Amygdala (tissue), 56 donors: Measurements from ENCODE around the gene MALRD1.

Experiments
- DNase-seq, 56 donors: peaks; one replicate each; lab custom pipeline; 2025; lab: John Stamatoyannopoulos, UW

Gene MALRD1

GRCh38 chr10:19048489-19048888 is at the start of gene MALRD1:
TSS of gene MALRD1 (plus strand) at chr10:19048801. CDS start at chr10:19048939, 138 bp downstream.
- no peak for DNase-seq

- no peak for DNase-seq
Observed at GRCh38 chr10:19003341-19003740, 45.3 kb upstream of the MALRD1 start.

GRCh38 chr10:19012111-19012510 is 36.5 kb upstream of the MALRD1 start:
- no peak for DNase-seq

- no peak for DNase-seq
Observed at GRCh38 chr10:19014034-19014433, 34.6 kb upstream of the MALRD1 start.

- DNase-seq: no peak
Observed at GRCh38 chr10:19014498-19014897, 34.1 kb upstream of the MALRD1 start.

GRCh38 chr10:19017116-19017890 is 31.3 kb upstream of the MALRD1 start:
- no peak for DNase-seq

GRCh38 chr10:19021162-19021561 is 27.4 kb upstream of the MALRD1 start:
- no peak for DNase-seq

- no peak for DNase-seq
Observed at GRCh38 chr10:19024611-19025010, 24.0 kb upstream of the MALRD1 start.

- no peak for DNase-seq
Observed at GRCh38 chr10:19031763-19032162, 16.8 kb upstream of the MALRD1 start.

GRCh38 chr10:19033741-19034140 is 14.9 kb upstream of the MALRD1 start:
- no peak for DNase-seq

- DNase-seq: no peak
Observed at GRCh38 chr10:19041171-19041570, 7.4 kb upstream of the MALRD1 start.

GRCh38 chr10:19043431-19043830 is 5.2 kb upstream of the MALRD1 start:
- no peak for DNase-seq

GRCh38 chr10:19046679-19047078 is 1.9 kb upstream of the MALRD1 start:
- DNase-seq: no peak

GRCh38 chr10:19048891-19049290 is 290 bp downstream of the MALRD1 start:
- no peak for DNase-seq

- no peak for DNase-seq
Observed at GRCh38 chr10:19049567-19049966, 966 bp downstream of the MALRD1 start.

GRCh38 chr10:19054289-19054835 is 5.8 kb downstream of the MALRD1 start:
- no peak for DNase-seq

GRCh38 chr10:19058046-19058445 is 9.4 kb downstream of the MALRD1 start:
- DNase-seq: no peak

GRCh38 chr10:19063986-19064385 is 15.4 kb downstream of the MALRD1 start:
- no peak for DNase-seq

- DNase-seq: no peak
Observed at GRCh38 chr10:19071946-19072345, 23.3 kb downstream of the MALRD1 start.

GRCh38 chr10:19077276-19077675 is 28.7 kb downstream of the MALRD1 start:
- no peak for DNase-seq

GRCh38 chr10:19096501-19097073 is 48.0 kb downstream of the MALRD1 start:
- no peak for DNase-seq

- DNase-seq: no peak
Observed at GRCh38 chr10:19097151-19097550, 48.5 kb downstream of the MALRD1 start.
